BJ (cell line): ENCODE data around the gene HOXC5. TPM values are rescaled to one million over a fixed set of nuclear protein-coding genes. Genes with fewer than 3 reads are reported as not detected.

ENCODE experiments used
- CTCF ChIA-PET: fragments of 350-600 bp; formaldehyde crosslinking; extraction: SDS; loops from one replicate; lab custom pipeline; 2021; ENCODE audit warnings: antibody characterized with exemption, inconsistent platforms; lab: Yijun Ruan, JAX
- POLR2A ChIA-PET: fragments of 300-600 bp; sonication (Branson Sonifier 250); formaldehyde crosslinking; extraction: SDS; loops from one replicate; lab custom pipeline; 2021; ENCODE audit warnings: antibody characterized with exemption; lab: Charles Lee
- DNase-seq: peaks from one replicate; pipeline ENCODE4 v3.0.0-alpha.2; 2011; ENCODE audit warnings: low read depth
- H3K27me3 ChIP-seq: 2 replicates; pipeline ENCODE4 v1.6.0; 2011; ENCODE audit warnings: low read length; ENCODE audit not compliant: control insufficient read depth, insufficient read depth
- H3K36me3 ChIP-seq: 2 replicates; pipeline ENCODE4 v1.5.1; 2011; ENCODE audit warnings: low read length; ENCODE audit not compliant: control insufficient read depth, insufficient read depth
- H3K4me3 ChIP-seq: 2 replicates; pipeline ENCODE4 v1.5.1; 2011; ENCODE audit warnings: low read depth, mild to moderate bottlenecking, control low read depth, low read length
- polyA plus RNA-seq: library from polyadenylated mRNA; depleted of rRNA; stranded (reverse); fragments of >200 nt; gene quantifications from 2 replicates; pipeline ENCODE4 v1.2.3, GENCODE V29; 2011
- TF ChIP-seq, protein P1 (sequence below): IDR thresholded peaks from 2 replicates; pipeline ENCODE4 v1.5.1; 2011; ENCODE audit warnings: low read depth, mild to moderate bottlenecking, control low read depth, inconsistent platforms, low read length, moderate library complexity; ENCODE audit not compliant: insufficient read depth

HOXC5 gene
- polyA plus RNA-seq, 1 experiment, result not detected

DNA sequence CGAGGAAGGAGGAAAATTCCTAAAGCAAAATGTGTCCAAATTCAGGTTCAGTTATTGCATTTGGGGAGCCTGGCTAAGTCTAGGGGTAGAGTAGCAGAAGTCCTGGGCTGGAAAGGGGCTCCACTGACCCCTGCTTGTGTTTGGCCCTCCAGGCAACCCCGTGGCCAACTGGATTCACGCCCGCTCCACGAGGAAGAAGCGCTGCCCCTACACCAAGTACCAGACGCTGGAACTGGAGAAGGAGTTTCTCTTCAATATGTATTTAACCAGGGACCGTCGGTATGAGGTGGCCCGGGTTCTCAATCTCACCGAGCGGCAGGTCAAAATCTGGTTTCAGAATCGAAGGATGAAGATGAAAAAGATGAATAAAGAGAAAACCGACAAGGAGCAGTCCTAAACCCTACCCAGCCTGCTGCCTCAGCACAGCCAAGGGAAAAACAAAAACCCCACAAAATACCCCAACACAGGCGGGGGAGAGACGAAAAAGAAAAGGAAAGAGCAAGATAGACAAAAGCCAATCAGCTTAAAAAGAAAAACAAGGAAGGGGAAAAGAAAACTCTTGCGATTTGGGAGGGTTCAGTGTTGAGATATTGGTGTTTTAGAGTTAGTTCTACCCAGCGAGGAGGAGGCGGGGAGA is 30.5 kb upstream of the HOXC5 start:
- TF ChIP-seq, protein P1, sequence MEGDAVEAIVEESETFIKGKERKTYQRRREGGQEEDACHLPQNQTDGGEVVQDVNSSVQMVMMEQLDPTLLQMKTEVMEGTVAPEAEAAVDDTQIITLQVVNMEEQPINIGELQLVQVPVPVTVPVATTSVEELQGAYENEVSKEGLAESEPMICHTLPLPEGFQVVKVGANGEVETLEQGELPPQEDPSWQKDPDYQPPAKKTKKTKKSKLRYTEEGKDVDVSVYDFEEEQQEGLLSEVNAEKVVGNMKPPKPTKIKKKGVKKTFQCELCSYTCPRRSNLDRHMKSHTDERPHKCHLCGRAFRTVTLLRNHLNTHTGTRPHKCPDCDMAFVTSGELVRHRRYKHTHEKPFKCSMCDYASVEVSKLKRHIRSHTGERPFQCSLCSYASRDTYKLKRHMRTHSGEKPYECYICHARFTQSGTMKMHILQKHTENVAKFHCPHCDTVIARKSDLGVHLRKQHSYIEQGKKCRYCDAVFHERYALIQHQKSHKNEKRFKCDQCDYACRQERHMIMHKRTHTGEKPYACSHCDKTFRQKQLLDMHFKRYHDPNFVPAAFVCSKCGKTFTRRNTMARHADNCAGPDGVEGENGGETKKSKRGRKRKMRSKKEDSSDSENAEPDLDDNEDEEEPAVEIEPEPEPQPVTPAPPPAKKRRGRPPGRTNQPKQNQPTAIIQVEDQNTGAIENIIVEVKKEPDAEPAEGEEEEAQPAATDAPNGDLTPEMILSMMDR, result no peak
- POLR2A ChIA-PET, result no interaction called here
- no peak overlapping the region for H3K4me3 ChIP-seq
- no peak for DNase-seq
- H3K27me3 ChIP-seq, result no peaks in the 10 kb centered on the region; the same call in 1 of the 2 replicates
- H3K36me3 ChIP-seq, result no peaks in the 10 kb centered on the region
- CTCF ChIA-PET, result interaction anchor here (1.2 to 16.8 kb wide), 5 partner anchors 16 to 256 kb away, joined by 3 to 213 read pairs (median 81); partner anchors contain the start of gene HOXC10

DNA sequence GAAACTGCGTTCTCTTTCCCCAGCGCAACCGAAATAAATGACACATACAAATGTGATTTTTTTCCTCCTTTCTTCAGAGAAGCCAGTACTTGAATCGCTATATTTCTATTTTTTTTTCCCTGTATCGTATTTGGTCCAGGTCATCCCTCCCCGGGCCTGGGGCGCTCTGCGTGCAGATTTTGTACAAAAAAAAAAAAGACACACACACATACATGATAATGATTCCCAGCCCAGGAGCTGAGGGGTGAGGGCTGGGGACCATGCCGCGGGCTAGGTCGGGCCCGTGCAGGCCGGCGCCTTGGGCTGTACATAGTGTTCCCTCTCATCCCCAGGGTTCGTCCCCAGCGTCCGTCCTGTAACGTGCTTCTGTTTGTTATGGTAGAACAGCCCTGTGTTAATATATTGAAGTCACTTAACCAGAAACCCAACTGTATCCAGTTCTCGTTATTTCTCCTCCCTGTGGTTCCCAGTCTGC is 29.9 kb upstream of the HOXC5 start:
- TF ChIP-seq, protein P1, result no peak
- H3K27me3 ChIP-seq, result no peaks in the 10 kb centered on the region; the same call in 1 of the 2 replicates
- no peak overlapping the region for H3K4me3 ChIP-seq
- no peaks in the 10 kb centered on the region for H3K36me3 ChIP-seq
- ChIA-PET POLR2A (no interaction called here), CTCF (interaction anchor here (0.5 to 16.8 kb wide), 7 partner anchors 16 to 234 kb away, joined by 3 to 213 read pairs (median 56); partner anchors contain the start of genes HOXC10 and HOXC6)
- no peak for DNase-seq

DNA sequence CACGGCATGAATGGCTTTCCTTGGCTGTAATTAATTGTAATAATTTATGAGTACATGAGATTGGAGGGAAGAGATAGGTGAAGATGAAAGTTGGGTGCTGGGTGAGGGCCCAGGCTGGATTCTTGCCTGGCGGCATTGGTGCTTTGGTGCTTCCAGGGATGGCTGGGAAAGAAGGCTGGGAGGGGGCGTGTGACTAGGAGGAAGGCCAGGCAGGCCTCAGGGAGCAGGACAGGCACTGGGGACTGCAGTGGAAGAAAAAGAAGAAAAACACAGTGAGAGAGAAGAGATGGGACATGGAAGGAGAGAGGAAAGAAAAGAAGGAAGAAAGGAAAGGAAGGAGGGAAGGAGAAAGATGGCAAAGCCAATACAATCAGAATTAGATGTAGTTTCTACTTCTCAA is 29.2 kb upstream of the HOXC5 start:
- Histone ChIP-seq H3K27me3 (peaks cover 3% of the 10 kb centered on the region; the same call in 1 of the 2 replicates), H3K4me3 (no peak overlapping the region), H3K36me3 (no peaks in the 10 kb centered on the region)
- CTCF ChIA-PET, result interaction anchor here (0.9 to 16.8 kb wide), 11 partner anchors 10 to 235 kb away, joined by 3 to 213 read pairs (median 4); partner anchors contain the start of gene HOXC10
- POLR2A ChIA-PET, result no interaction called here
- DNase-seq, result no peak
- TF ChIP-seq, protein P1, result no peak

DNA sequence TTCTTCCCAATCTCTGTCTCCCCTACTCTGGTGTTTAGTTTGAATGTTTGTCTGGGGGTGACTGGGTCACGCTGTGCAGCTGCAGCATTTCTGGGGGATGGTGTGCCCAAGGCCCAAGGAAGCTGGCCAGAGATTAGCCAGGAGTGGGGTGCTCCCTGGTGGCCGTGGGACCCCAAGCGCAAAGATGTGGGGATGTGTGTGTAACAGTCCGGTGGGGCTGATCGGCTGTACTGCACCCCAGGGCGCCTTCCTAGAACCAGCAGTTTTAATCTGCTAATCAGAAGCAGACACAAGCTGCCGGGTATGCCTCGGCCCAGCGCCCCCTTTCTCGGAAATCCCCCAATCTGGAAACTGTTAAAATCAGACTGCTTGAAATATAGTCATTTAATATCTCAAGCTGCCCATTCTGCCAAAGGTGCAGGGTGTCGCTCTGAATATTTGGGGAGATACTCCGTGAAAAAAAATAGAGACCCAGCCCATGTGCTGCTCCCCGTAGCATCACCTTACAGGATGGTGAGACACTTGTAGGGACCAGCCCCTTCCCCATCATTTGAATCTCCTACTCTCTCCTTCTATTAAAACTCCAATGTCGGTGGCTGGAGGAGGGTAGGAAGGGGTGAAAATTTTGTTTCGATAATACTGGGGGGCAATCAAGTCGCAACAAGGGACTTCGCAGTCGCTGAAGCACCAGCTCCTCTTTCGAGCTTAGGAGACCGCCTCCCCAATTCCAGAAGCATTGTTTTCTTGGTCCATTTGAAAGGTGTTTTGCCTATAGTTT is 28.6 kb upstream of the HOXC5 start:
- TF ChIP-seq, protein P1, result peak; percentile 26; the same call in 1 of the 2 replicates
- no peak overlapping the region for H3K4me3 ChIP-seq
- H3K27me3 ChIP-seq, result peaks cover 3% of the 10 kb centered on the region; the same call in 1 of the 2 replicates
- ChIA-PET CTCF (interaction anchor here (0.7 to 16.8 kb wide), 16 partner anchors 9 to 235 kb away, joined by 3 to 213 read pairs (median 3); partner anchors contain the start of genes HOXC10 and HOXC5), POLR2A (no interaction called here)
- no peaks in the 10 kb centered on the region for H3K36me3 ChIP-seq
- DNase-seq, result no peak
